Epithelial cell of esophagus (primary cell): ENCODE results near the gene DDTL.
A peak's percentile ranks its signal among the peaks of the same experiment; 100 is the strongest.

Source experiments
- DNase-seq: peaks from one replicate; pipeline ENCODE4 v3.0.0; 2010; ENCODE audit warnings: low read depth
- H3K4me3 ChIP-seq: 2 replicates; pipeline ENCODE4 v1.5.1; 2011; ENCODE audit warnings: mild to moderate bottlenecking, low read length, control low read depth
- TF ChIP-seq, protein P1 (sequence below): IDR thresholded peaks from 2 replicates; pipeline ENCODE4 v1.5.1; 2011; ENCODE audit warnings: low read depth, mild to moderate bottlenecking, low read length, control low read depth, inconsistent platforms; ENCODE audit not compliant: insufficient read depth; ENCODE audit errors: missing control alignments

Gene DDTL

DNA sequence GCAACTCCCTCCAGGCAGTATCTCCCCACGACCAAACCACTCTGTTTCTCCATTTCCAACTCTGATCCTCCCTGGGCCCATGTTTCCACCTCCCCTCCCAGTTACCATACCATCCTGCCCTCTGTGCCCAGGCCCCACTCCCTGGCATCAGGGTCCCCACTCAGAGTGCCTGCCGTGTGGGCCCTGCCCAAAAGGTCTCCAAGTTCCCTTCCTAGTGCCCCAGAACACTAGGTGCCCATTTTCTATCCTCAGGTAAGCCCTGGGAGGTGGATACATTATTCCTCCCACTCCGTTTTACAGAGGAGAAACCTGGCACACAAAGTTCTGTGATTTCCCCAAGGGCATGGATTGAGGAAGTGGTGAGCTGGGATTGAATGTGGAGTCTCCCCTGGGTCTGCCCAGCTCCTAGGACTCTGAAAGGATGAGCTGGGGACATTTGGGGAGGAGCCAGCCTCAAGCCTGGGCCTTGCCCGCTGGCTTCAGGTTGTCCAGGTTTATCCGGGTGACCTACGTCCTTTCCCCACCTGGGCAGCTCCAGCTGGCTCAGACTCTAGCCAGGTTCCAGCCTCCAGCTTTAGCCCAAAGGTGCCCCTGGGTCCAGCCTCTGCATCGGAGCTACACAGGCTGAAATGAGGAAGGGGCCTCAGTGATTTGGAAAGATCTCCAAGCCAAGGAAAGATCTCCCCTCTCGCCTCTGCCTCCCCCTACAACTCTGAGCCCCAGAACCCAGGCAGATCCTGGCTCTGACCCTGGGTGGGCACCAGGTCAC, 40.7 kb downstream of the DDTL start:
- DNase-seq: no peak
- TF ChIP-seq, protein P1, sequence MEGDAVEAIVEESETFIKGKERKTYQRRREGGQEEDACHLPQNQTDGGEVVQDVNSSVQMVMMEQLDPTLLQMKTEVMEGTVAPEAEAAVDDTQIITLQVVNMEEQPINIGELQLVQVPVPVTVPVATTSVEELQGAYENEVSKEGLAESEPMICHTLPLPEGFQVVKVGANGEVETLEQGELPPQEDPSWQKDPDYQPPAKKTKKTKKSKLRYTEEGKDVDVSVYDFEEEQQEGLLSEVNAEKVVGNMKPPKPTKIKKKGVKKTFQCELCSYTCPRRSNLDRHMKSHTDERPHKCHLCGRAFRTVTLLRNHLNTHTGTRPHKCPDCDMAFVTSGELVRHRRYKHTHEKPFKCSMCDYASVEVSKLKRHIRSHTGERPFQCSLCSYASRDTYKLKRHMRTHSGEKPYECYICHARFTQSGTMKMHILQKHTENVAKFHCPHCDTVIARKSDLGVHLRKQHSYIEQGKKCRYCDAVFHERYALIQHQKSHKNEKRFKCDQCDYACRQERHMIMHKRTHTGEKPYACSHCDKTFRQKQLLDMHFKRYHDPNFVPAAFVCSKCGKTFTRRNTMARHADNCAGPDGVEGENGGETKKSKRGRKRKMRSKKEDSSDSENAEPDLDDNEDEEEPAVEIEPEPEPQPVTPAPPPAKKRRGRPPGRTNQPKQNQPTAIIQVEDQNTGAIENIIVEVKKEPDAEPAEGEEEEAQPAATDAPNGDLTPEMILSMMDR: no peak
- H3K4me3 ChIP-seq: no peak overlapping the region

DNA sequence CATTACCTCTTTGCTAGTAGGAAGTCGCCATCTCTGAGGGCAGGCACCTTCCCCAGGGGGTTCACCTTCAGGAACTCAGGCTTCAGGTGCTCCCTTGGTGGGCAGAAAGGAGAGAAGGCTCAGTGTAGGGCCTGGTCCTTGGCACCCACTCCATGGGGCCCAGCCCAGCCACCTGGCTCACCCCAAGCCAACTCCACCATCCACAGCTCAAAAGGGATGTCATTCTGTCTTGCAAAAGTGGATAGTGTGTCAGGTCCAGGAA, 41.3 kb downstream of the DDTL start:
- TF ChIP-seq, protein P1: no peak
- DNase-seq: no peak
- H3K4me3 ChIP-seq: no peak overlapping the region

DNA sequence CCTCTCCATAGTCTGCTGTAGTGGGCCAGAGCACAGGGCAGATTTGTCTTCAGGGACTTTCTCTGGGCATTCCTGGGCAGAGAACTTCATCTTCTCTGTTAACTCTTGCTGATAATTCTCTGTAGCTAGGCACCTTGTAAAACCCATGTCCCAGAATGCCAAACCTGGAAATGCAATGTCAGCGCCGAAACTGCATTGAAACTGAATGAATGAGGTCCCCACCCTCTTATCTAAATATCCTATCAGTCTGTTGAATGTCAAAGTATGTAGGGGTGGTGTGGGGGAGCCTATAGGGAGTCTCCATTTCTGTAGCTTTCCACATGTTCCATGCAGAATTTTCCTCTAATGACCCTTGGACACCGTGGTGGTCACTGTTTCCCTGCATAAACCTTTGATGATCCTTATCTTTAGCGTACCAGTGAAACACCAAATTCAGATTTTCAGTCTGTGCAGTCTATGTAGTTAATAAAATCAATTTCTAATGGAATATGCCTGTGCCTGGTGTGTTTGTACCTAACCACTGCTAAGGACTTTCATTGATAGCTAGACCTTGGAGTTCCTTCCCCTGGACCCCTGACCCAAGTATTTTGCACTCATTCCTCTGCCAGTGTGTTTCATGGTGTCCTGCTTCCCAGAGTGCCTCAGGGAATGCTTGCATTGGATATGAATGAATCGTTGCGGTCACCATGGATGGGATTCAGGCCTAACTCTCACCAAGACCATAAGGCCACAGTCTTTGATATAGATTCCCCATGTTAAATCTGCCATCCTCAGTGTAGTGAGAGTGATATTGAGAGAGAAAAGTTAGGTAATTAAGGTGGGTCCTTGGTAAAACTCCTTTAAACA, 41.9 kb downstream of the DDTL start:
- DNase-seq: no peak
- H3K4me3 ChIP-seq: no peak overlapping the region
- TF ChIP-seq, protein P1: no peak

DNA sequence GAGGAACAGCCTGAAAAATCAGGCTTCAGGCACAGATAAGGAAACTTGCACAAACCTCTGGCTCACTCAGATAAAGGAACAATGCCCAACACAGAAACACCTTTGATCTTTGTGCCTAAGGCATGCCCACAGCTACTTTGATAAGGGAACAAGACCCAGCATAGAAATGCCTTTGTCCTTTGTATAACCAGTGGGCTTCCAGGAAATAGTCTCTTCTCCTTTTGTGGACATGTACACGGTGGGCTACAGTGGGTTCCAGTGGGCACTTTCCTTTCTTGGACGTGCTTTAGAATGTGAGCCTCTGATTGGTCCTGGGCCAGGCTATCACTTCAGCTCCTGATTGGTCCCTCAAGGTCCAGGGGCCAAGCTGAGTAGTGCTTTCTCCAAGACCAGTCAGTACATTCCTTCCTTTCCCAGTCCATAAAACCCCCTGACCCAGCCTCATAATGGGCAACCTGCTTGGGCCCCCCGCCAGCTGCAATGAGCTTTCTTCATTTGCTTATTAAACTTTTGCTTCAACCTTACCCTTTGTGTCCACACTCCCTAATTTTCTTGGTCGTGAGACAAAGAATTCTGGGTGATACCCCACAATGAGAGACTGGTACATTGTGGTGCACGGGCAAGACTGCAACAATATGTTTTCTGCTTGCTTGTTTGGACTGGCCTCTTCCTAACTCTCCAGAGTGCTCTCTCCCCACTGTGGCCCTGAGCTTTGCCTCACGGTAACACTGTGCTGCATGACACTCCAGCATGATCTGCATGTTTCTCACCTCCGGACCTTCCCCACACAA, 42.7 kb downstream of the DDTL start:
- no peak overlapping the region for H3K4me3 ChIP-seq
- TF ChIP-seq, protein P1: no peak
- no peak for DNase-seq

DNA sequence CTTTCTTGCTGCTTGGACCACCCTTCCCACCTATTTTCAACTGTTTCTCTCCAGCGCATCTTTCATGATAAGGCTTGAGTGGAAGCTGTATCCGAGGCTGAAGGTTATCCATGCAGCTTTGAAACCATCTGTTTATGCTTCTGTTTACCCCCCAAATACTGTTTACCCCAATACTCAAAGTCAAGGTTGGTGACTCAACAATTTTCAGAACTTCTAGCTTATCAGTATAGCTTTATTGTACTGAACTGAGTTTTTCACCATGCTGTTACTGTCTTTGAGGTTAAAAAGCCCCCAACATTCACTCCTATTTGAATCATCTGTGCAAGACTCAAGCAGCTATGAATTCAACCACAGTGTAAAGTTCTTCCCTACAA, 43.3 kb downstream of the DDTL start:
- DNase-seq: no peak
- TF ChIP-seq, protein P1: no peak
- H3K4me3 ChIP-seq: no peak overlapping the region

DNA sequence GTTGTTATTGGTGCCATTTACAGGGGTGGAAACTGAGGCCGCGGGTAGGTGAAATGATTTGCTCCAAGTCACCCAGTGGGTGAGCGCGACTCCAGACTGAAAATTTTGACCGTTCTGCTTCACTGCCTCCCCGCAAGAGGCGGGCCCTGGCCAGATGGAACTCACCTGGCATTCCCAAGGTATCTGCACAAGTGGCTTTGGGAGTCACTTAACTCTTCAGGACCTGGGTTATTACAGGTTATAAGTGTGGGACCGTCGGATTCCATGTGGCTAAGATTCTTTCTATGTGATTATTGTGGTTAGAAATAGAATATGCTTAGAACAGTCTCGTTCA, 45.0 kb downstream of the DDTL start:
- peak; percentile 26 for DNase-seq
- peak overlapping the region; percentile 94 for H3K4me3 ChIP-seq
- TF ChIP-seq, protein P1: no peak
